ENCODE data around the gene NLRC5.

Gene NLRC5

GRCh38 chr16:57026778-57027062 is 37.4 kb downstream of the NLRC5 start:
- no peak for DNase-seq

- DNase-seq: no peak
Observed at GRCh38 chr16:57027067-57027466, 37.7 kb downstream of the NLRC5 start.

GRCh38 chr16:57028086-57028485 is 38.7 kb downstream of the NLRC5 start:
- DNase-seq: no peak

- no peak for DNase-seq
Observed at GRCh38 chr16:57029161-57030160, 40.1 kb downstream of the NLRC5 start.

- no peak for DNase-seq
Observed at GRCh38 chr16:57030346-57030902, 41.1 kb downstream of the NLRC5 start.

GRCh38 chr16:57031156-57031555 is 41.8 kb downstream of the NLRC5 start:
- no peak for DNase-seq

- no peak for DNase-seq
Observed at GRCh38 chr16:57032346-57032745, 43.0 kb downstream of the NLRC5 start.

- no peak for DNase-seq
Observed at GRCh38 chr16:57032931-57033330, 43.6 kb downstream of the NLRC5 start.

- DNase-seq: no peak
Observed at GRCh38 chr16:57036315-57036714, 47.0 kb downstream of the NLRC5 start.

GRCh38 chr16:57036945-57037344 is 47.6 kb downstream of the NLRC5 start:
- no peak for DNase-seq

- no peak for DNase-seq
Observed at GRCh38 chr16:57038166-57038565, 48.8 kb downstream of the NLRC5 start.

- no peak for DNase-seq
Observed at GRCh38 chr16:57039148-57039812, 49.9 kb downstream of the NLRC5 start.

- DNase-seq: no peak
Observed at GRCh38 chr16:57041182-57042156, 52.1 kb downstream of the NLRC5 start.

- DNase-seq: no peak
Observed at GRCh38 chr16:57042157-57043111, 53.1 kb downstream of the NLRC5 start.

GRCh38 chr16:57043248-57043647 is 53.9 kb downstream of the NLRC5 start:
- DNase-seq: no peak

GRCh38 chr16:57044931-57045693 is 55.8 kb downstream of the NLRC5 start:
- no peak for DNase-seq

- no peak for DNase-seq
Observed at GRCh38 chr16:57045694-57046381, 56.5 kb downstream of the NLRC5 start.

- DNase-seq: no peak
Observed at GRCh38 chr16:57048095-57048494, 58.7 kb downstream of the NLRC5 start.

- no peak for DNase-seq
Observed at GRCh38 chr16:57049678-57050077, 60.3 kb downstream of the NLRC5 start.

GRCh38 chr16:57051696-57052228 is 62.4 kb downstream of the NLRC5 start:
- DNase-seq: no peak
